GM10266 (cell line): ENCODE measurements around the gene ORMDL3.

Experiments used
- DNase-seq: peaks from one replicate; pipeline ENCODE4 v3.0.0; 2012; ENCODE audit errors: extremely low spot score
- TF ChIP-seq, protein P1 (sequence below): IDR thresholded peaks from 2 replicates; pipeline ENCODE4 v1.5.1; 2012; ENCODE audit warnings: mild to moderate bottlenecking, low read depth; ENCODE audit not compliant: control insufficient read depth, insufficient read depth; ENCODE audit errors: missing control alignments

Gene ORMDL3

GRCh38 chr17:39960524-39961041 lies 33.2 kb upstream of the ORMDL3 start:
- TF ChIP-seq, protein P1, sequence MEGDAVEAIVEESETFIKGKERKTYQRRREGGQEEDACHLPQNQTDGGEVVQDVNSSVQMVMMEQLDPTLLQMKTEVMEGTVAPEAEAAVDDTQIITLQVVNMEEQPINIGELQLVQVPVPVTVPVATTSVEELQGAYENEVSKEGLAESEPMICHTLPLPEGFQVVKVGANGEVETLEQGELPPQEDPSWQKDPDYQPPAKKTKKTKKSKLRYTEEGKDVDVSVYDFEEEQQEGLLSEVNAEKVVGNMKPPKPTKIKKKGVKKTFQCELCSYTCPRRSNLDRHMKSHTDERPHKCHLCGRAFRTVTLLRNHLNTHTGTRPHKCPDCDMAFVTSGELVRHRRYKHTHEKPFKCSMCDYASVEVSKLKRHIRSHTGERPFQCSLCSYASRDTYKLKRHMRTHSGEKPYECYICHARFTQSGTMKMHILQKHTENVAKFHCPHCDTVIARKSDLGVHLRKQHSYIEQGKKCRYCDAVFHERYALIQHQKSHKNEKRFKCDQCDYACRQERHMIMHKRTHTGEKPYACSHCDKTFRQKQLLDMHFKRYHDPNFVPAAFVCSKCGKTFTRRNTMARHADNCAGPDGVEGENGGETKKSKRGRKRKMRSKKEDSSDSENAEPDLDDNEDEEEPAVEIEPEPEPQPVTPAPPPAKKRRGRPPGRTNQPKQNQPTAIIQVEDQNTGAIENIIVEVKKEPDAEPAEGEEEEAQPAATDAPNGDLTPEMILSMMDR = no peak
- DNase-seq = no peak

- TF ChIP-seq, protein P1 = no peak
- no peak for DNase-seq
Measured at GRCh38 chr17:39955726-39956225, 28.4 kb upstream of the ORMDL3 start.

DNA sequence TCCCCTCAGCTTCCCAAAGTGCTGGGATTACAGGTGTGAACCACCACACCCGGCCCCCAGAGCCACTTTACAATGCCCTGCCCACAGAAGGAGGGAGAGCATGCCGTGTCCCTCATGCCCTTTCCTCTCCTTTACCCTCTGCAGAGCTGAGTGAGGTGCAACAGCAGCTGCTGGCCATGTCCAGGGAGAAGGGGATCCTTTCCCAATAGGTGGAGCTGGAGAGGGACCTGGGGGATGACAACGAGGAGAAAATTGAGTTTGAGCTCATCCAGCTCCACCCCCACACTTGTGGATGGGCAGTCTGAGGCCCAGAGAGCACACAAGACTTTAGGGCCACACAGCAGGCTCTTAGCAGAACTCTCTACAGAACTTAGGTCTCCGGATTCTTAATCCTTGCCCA lies 27.5 kb upstream of the ORMDL3 start:
- TF ChIP-seq, protein P1 = no peak
- DNase-seq = no peak

GRCh38 chr17:39953471-39953888 lies 26.1 kb upstream of the ORMDL3 start:
- TF ChIP-seq, protein P1 = no peak
- no peak for DNase-seq

- TF ChIP-seq, protein P1 = no peak
- peak; percentile 96 for DNase-seq
Measured at GRCh38 chr17:39952680-39953470, 25.5 kb upstream of the ORMDL3 start.

- DNase-seq = no peak
- TF ChIP-seq, protein P1 = no peak
Measured at GRCh38 chr17:39951924-39952679, 24.7 kb upstream of the ORMDL3 start.
